SU-DHL-6 (cell line): ENCODE measurements around the gene SKOR1.

Source experiments
- EZH2phosphoT487 ChIP-seq: fragments of 200-600 bp; sonication (generic), shearing (Covaris generic); conservative IDR thresholded peaks from 2 replicates; pipeline ENCODE4 v1.6.1; 2018; ENCODE audit warnings: mild to moderate bottlenecking, antibody characterized with exemption, low read length, moderate library complexity, mixed read lengths
- TF ChIP-seq, protein P1 (sequence below): fragments of 200-600 bp; sonication (generic); IDR thresholded peaks from one replicate; pipeline ENCODE4 v1.5.1; 2017; ENCODE audit warnings: antibody characterized with exemption, mild to moderate bottlenecking, low read length, moderate library complexity; ENCODE audit not compliant: insufficient read depth, poor library complexity, severe bottlenecking

DNA sequence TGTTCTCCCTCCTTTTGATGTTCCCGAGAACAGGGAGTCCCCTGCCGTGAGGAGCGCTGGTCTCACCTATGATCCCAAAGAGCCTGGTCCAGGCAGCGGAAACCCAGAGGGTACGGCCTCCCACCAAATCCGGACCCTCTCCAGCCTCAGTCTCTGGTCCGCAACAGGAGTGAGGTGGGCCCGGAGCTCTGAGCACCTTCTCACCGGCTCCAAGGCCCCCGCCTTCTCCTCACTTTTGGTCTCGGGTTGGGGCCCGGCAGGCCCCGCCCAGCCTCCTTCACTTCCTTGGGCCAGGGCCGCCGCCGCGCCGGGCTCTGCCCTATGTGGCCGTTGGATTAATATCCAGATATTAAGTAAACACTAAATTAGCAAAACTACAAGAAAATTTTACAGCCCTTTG is 5.7 kb upstream of the SKOR1 start:
- TF ChIP-seq, protein P1, sequence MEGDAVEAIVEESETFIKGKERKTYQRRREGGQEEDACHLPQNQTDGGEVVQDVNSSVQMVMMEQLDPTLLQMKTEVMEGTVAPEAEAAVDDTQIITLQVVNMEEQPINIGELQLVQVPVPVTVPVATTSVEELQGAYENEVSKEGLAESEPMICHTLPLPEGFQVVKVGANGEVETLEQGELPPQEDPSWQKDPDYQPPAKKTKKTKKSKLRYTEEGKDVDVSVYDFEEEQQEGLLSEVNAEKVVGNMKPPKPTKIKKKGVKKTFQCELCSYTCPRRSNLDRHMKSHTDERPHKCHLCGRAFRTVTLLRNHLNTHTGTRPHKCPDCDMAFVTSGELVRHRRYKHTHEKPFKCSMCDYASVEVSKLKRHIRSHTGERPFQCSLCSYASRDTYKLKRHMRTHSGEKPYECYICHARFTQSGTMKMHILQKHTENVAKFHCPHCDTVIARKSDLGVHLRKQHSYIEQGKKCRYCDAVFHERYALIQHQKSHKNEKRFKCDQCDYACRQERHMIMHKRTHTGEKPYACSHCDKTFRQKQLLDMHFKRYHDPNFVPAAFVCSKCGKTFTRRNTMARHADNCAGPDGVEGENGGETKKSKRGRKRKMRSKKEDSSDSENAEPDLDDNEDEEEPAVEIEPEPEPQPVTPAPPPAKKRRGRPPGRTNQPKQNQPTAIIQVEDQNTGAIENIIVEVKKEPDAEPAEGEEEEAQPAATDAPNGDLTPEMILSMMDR, result no peak
- TF ChIP-seq EZH2phosphoT487, result no peak
